ENCODE results near the gene BCL10. TPM values are rescaled to one million over a fixed set of nuclear protein-coding genes. Genes with fewer than 3 reads are reported as not detected.

Gene BCL10
- total RNA-seq, 2 donors from 2014 or later, result 17.3 to 18.4 TPM

DNA sequence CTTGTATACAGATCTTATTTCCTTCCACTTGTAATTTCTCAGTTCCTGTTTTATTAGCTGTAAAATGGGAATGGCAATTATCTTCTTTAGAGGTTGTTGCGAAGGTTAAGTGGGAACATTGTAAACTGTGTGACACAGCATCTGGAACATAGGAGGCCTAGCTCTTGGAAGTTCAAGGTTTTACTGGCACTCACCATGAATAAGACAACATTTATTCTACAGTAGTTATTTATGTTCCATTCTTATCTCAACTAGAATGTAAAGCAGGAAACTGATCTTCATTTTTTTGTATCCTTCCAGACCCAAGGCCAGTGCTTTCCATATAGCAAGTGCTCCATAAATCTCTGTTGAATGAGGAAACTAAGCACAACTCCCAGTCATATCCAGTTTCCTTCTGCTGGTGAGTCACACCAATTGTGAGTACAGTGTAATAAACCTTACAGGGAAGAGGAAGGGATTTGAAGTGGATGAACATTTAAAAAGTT lies 1.4 kb downstream of the BCL10 start:
- Histone ChIP-seq H3K27me3 (replicated peaks; ENCODE audit: insufficient read depth) (no peaks in the 10 kb centered on the region), H3K36me3 (peaks cover 0 to 4% of the 10 kb centered on the region in 2 donors), H3K9me3 (no peaks in the 10 kb centered on the region), H3K4me3 (peak overlapping the region; percentile 86 to 91), H3K4me1 (replicated peaks) (no peaks in the 10 kb centered on the region), H3K27ac (peak overlapping the region; percentile 97 to 98)
- intact Hi-C loops (cut with DNase I), result no loop called here
- no peak for DNase-seq (ENCODE audit: low spot score)
- TF ChIP-seq, protein P1, sequence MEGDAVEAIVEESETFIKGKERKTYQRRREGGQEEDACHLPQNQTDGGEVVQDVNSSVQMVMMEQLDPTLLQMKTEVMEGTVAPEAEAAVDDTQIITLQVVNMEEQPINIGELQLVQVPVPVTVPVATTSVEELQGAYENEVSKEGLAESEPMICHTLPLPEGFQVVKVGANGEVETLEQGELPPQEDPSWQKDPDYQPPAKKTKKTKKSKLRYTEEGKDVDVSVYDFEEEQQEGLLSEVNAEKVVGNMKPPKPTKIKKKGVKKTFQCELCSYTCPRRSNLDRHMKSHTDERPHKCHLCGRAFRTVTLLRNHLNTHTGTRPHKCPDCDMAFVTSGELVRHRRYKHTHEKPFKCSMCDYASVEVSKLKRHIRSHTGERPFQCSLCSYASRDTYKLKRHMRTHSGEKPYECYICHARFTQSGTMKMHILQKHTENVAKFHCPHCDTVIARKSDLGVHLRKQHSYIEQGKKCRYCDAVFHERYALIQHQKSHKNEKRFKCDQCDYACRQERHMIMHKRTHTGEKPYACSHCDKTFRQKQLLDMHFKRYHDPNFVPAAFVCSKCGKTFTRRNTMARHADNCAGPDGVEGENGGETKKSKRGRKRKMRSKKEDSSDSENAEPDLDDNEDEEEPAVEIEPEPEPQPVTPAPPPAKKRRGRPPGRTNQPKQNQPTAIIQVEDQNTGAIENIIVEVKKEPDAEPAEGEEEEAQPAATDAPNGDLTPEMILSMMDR (IDR thresholded peaks at IDR 0.05), result no peak
- TF ChIP-seq POLR2A (IDR thresholded peaks at IDR 0.05), result peak; percentile 27
- TF ChIP-seq POLR2AphosphoS5 (IDR thresholded peaks at IDR 0.05), result peak; percentile 62
- WGBS, result 36% methylated on average over 1 of the region's 1 CpG

DNA sequence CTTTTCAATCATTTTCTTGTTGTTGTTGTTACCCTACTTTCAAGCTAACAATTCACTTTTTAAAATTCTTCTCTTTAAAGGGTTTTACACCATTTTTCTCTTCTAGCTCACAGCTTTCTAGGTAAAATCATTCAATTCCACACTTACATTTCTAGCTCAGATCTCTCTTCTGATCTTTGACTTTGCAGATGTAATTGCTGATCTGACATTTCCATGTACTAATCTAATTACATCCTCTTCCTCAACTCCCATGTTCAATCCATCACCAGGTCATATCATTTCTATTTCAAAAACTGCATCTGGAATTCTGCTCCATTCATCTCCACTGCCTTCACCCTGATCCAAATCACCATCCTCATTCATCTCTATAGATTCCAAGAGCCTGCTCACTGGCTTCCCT lies 3.0 kb downstream of the BCL10 start:
- Histone ChIP-seq H3K4me3 (no peak overlapping the region), H3K27ac (no peak overlapping the region), H3K36me3 (peaks cover 0 to 4% of the 10 kb centered on the region in 2 donors), H3K27me3 (replicated peaks; ENCODE audit: insufficient read depth) (no peaks in the 10 kb centered on the region), H3K9me3 (no peaks in the 10 kb centered on the region), H3K4me1 (replicated peaks) (no peaks in the 10 kb centered on the region)
- TF ChIP-seq POLR2A (IDR thresholded peaks at IDR 0.05) (no peak), POLR2AphosphoS5 (IDR thresholded peaks at IDR 0.05) (no peak)
- TF ChIP-seq, protein P1 (IDR thresholded peaks at IDR 0.05), result no peak
- DNase-seq (ENCODE audit: low spot score), result no peak
- intact Hi-C loops (cut with DNase I), result no loop called here

DNA sequence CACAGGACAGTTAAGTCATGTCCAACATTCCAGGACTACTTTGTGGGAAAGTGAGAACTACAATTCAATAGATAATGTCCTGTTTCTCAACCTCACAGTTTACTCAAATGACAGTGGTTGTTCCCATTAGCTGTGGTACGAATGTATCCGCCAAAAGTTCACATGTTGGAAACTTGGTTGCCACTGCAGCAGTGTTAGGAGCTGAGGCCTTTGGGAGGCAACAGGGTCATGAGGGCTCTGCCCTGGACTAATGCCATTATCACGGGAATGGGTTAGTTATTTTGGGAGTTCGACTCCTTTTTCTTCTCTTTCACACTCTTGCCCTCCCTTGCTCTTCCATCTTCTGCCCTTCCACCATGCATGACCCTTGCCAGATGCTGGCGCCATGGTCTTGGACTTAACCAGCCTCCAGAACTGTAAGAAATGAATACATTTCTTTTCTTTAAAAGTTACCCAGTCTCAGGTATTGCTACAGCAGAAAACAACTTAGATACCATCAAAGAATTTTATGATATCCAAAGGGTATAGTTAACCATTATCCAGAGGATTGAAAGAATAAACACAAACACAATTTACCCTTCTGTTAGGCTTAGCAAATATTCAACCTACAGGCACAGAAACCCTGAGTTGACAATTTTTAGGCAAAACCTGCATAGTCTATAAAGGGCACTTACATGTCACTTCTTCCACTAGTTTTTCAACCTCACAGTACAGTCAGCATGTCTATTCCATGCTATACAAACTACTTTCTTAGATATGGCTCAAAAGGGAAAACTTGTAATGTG lies 7.4 kb downstream of the BCL10 start:
- WGBS, result 95% methylated on average over 5 of the region's 5 CpGs
- intact Hi-C loops (cut with DNase I), result no loop called here
- H3K27me3 ChIP-seq (replicated peaks; ENCODE audit: insufficient read depth), result no peaks in the 10 kb centered on the region
- no peaks in the 10 kb centered on the region for H3K9me3 ChIP-seq
- no peak overlapping the region for H3K4me3 ChIP-seq
- no peak overlapping the region for H3K27ac ChIP-seq
- TF ChIP-seq POLR2AphosphoS5 (IDR thresholded peaks at IDR 0.05) (no peak), POLR2A (IDR thresholded peaks at IDR 0.05) (no peak)
- TF ChIP-seq, protein P1 (IDR thresholded peaks at IDR 0.05), result no peak
- no peak for DNase-seq (ENCODE audit: low spot score)
- H3K36me3 ChIP-seq, result peaks cover 0 to 4% of the 10 kb centered on the region in 2 donors
- no peaks in the 10 kb centered on the region for H3K4me1 ChIP-seq (replicated peaks)

DNA sequence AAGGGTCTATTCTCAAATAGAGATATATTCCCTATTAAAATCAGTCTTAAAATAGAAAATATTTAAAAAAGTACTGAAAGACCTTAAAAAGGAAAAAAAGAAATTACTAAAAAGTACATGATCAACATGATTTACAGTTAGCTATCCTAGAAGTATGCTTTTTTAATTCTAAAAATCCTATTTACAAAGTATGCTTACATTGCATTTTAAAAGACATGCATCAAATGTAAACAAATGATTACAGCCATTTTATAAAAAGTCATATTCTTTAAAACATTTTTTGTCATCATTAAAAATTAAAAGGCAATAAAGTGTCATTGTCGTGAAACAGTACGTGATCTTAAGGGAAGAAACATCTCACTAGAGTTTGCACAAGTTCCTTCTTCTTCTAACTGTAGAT lies 9.1 kb downstream of the BCL10 start:
- DNase-seq (ENCODE audit: low spot score), result no peak
- WGBS, result 60% methylated on average over 2 of the region's 2 CpGs
- intact Hi-C loops (cut with DNase I), result no loop called here
- H3K27me3 ChIP-seq (replicated peaks; ENCODE audit: insufficient read depth), result no peaks in the 10 kb centered on the region
- H3K4me3 ChIP-seq, result no peak overlapping the region
- H3K36me3 ChIP-seq, result peaks cover 0 to 4% of the 10 kb centered on the region in 2 donors
- no peaks in the 10 kb centered on the region for H3K4me1 ChIP-seq (replicated peaks)
- no peaks in the 10 kb centered on the region for H3K9me3 ChIP-seq
- no peak overlapping the region for H3K27ac ChIP-seq
- TF ChIP-seq POLR2AphosphoS5 (IDR thresholded peaks at IDR 0.05) (no peak), POLR2A (IDR thresholded peaks at IDR 0.05) (no peak)
- TF ChIP-seq, protein P1 (IDR thresholded peaks at IDR 0.05), result no peak

DNA sequence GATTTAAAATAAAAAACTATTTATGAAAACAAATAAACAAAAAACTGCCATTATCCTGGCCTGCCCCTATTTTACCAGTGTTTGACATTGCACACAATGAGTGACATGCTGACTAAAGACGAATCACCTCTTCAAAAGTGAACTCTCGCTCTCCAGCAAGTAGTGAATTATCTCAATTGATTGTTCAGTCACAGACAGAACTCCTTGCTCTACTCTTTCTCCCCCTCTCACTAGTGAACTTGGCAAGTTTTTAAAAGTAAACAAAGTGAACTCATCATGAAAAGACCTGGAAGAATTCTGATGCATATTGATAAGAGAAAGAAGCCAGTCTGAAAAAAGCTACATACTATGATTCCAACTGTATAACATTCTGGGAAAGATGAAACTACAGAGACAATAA lies 12.3 kb downstream of the BCL10 start:
- Histone ChIP-seq H3K4me1 (replicated peaks) (no peaks in the 10 kb centered on the region), H3K36me3 (no peaks in the 10 kb centered on the region), H3K27ac (no peak overlapping the region), H3K9me3 (no peaks in the 10 kb centered on the region), H3K27me3 (replicated peaks; ENCODE audit: insufficient read depth) (no peaks in the 10 kb centered on the region), H3K4me3 (no peak overlapping the region)
- no peak for DNase-seq (ENCODE audit: low spot score)
- TF ChIP-seq POLR2A (IDR thresholded peaks at IDR 0.05), result no peak
- TF ChIP-seq, protein P1 (IDR thresholded peaks at IDR 0.05), result no peak
- no peak for TF ChIP-seq POLR2AphosphoS5 (IDR thresholded peaks at IDR 0.05)
- intact Hi-C loops (cut with DNase I), result no loop called here
- 72% methylated on average over 2 of the region's 2 CpGs for WGBS

Measured in prostate gland (tissue), 2 donors.